Astrocyte (in vitro differentiated cells and primary cell): ENCODE data around the gene ETV3. TPM values are rescaled to one million over a fixed set of nuclear protein-coding genes. Genes with fewer than 3 reads are reported as not detected.
"Not testable (repeated sequence)": the region's sequence is repeated elsewhere in the genome, so short reads cannot be mapped to it uniquely, and the experiment has no call there.

Experiments
- DNase-seq: peaks from one replicate; pipeline ENCODE4 v3.0.0-alpha.2; 2010; ENCODE audit warnings: low read depth
- FAIRE-seq: peaks from 2 replicates; lab custom pipeline; 2011; peaks lifted over from hg19 to GRCh38; lab: Jason Lieb, UNC
- H2AFZ ChIP-seq: 2 replicates; pipeline ENCODE4 v1.6.0; 2012; ENCODE audit warnings: low read depth, low read length, inconsistent platforms
- H3K27ac ChIP-seq: 2 replicates; pipeline ENCODE4 v1.5.1; 2011; ENCODE audit warnings: low read depth, low read length, inconsistent platforms
- H3K27me3 ChIP-seq: 2 replicates; pipeline ENCODE4 v1.6.0; 2011; ENCODE audit warnings: low read length, inconsistent platforms; ENCODE audit not compliant: insufficient read depth
- H3K36me3 ChIP-seq: 2 replicates; pipeline ENCODE4 v1.5.1; 2011; ENCODE audit warnings: low read length, inconsistent platforms; ENCODE audit not compliant: insufficient read depth
- H3K4me1 ChIP-seq: 2 replicates; pipeline ENCODE4 v1.5.1; 2011; ENCODE audit warnings: low read length, inconsistent platforms; ENCODE audit not compliant: insufficient read depth
- H3K4me2 ChIP-seq: 2 replicates; pipeline ENCODE4 v1.6.0; 2012; ENCODE audit warnings: low read length, inconsistent platforms
- H3K4me3 ChIP-seq: 2 replicates; pipeline ENCODE4 v1.5.1; 2011; ENCODE audit warnings: low read depth, mild to moderate bottlenecking, low read length, inconsistent platforms; ENCODE audit not compliant: insufficient read depth
- H3K79me2 ChIP-seq: 2 replicates; pipeline ENCODE4 v1.6.0; 2012; ENCODE audit warnings: mild to moderate bottlenecking, low read length, inconsistent platforms; ENCODE audit not compliant: insufficient read depth
- H3K9ac ChIP-seq: 2 replicates; pipeline ENCODE4 v1.6.0; 2012; ENCODE audit warnings: mild to moderate bottlenecking, low read length, inconsistent platforms
- H3K9me3 ChIP-seq: 2 replicates; pipeline ENCODE4 v1.5.1; 2012; ENCODE audit warnings: low read depth, mild to moderate bottlenecking, low read length, inconsistent platforms; ENCODE audit not compliant: insufficient read depth
- H4K20me1 ChIP-seq: 2 replicates; pipeline ENCODE4 v1.6.0; 2012; ENCODE audit warnings: low read length, inconsistent platforms; ENCODE audit not compliant: insufficient read depth
- H3K27ac Mint-ChIP-seq: one replicate; pipeline ENCODE4 v1.8.0; 2021; ENCODE audit warnings: mild to moderate bottlenecking, mixed read lengths; ENCODE audit not compliant: unreplicated experiment
- H3K27me3 Mint-ChIP-seq: one replicate; pipeline ENCODE4 v1.8.0; 2021; ENCODE audit warnings: low read depth, mixed read lengths; ENCODE audit not compliant: unreplicated experiment
- H3K36me3 Mint-ChIP-seq: one replicate; pipeline ENCODE4 v1.8.0; 2021; ENCODE audit warnings: low read depth, mixed read lengths; ENCODE audit not compliant: unreplicated experiment
- H3K4me1 Mint-ChIP-seq: one replicate; pipeline ENCODE4 v1.8.0; 2021; ENCODE audit warnings: low read depth, mixed read lengths; ENCODE audit not compliant: unreplicated experiment
- H3K4me3 Mint-ChIP-seq: one replicate; pipeline ENCODE4 v1.8.0; 2021; ENCODE audit warnings: mild to moderate bottlenecking, moderate library complexity, mixed read lengths; ENCODE audit not compliant: unreplicated experiment
- H3K9me3 Mint-ChIP-seq: one replicate; pipeline ENCODE4 v1.8.0; 2021; ENCODE audit warnings: mild to moderate bottlenecking, mixed read lengths; ENCODE audit not compliant: unreplicated experiment
- CTCF ChIP-seq: IDR thresholded peaks from 2 replicates; pipeline ENCODE4 v1.5.1; 2011; ENCODE audit warnings: low read depth, mild to moderate bottlenecking, inconsistent platforms, low read length, moderate library complexity; ENCODE audit not compliant: insufficient read depth
- EZH2 ChIP-seq: IDR thresholded peaks from 2 replicates; pipeline ENCODE4 v1.6.1; 2012; ENCODE audit warnings: mild to moderate bottlenecking, low read length, inconsistent platforms; ENCODE audit not compliant: insufficient read depth
- total RNA-seq: library from RNA; stranded (reverse); gene quantifications from 2 replicates; pipeline ENCODE4 v1.2.1, GENCODE V29; 2021

Gene ETV3
- total RNA-seq, 1 donor from 2014 or later: 37.5 TPM

GRCh38 chr1:157176591-157177121 is 38.5 kb upstream of the ETV3 start:
- H3K4me2 ChIP-seq: no peak overlapping the region
- no peaks in the 10 kb centered on the region for H3K4me1 Mint-ChIP-seq
- no peaks in the 10 kb centered on the region for H3K36me3 ChIP-seq
- no peaks in the 10 kb centered on the region for H3K79me2 ChIP-seq
- H3K9me3 Mint-ChIP-seq: no peaks in the 10 kb centered on the region
- H3K9ac ChIP-seq: no peak overlapping the region
- peaks cover 13% of the 10 kb centered on the region for H3K27me3 ChIP-seq
- H3K4me3 ChIP-seq: no peak overlapping the region
- no peak overlapping the region for H3K27ac Mint-ChIP-seq
- no peaks in the 10 kb centered on the region for H3K36me3 Mint-ChIP-seq
- no peaks in the 10 kb centered on the region for H3K4me1 ChIP-seq
- H2AFZ ChIP-seq: no peak overlapping the region
- H4K20me1 ChIP-seq: no peaks in the 10 kb centered on the region
- DNase-seq: no peak
- H3K27me3 Mint-ChIP-seq: peaks cover 48% of the 10 kb centered on the region
- no peak for TF ChIP-seq EZH2
- no peak for TF ChIP-seq CTCF
- no peaks in the 10 kb centered on the region for H3K9me3 ChIP-seq
- no peak overlapping the region for H3K27ac ChIP-seq
- no peak for FAIRE-seq
- no peak overlapping the region for H3K4me3 Mint-ChIP-seq

- H3K4me1 Mint-ChIP-seq: no peaks in the 10 kb centered on the region
- Histone ChIP-seq H3K36me3 (no peaks in the 10 kb centered on the region), H2AFZ (no peak overlapping the region), H3K4me1 (no peaks in the 10 kb centered on the region), H3K27me3 (peaks cover 13% of the 10 kb centered on the region), H3K4me2 (no peak overlapping the region), H3K9me3 (no peaks in the 10 kb centered on the region), H3K4me3 (no peak overlapping the region), H4K20me1 (no peaks in the 10 kb centered on the region), H3K27ac (no peak overlapping the region), H3K79me2 (no peaks in the 10 kb centered on the region), H3K9ac (no peak overlapping the region)
- H3K9me3 Mint-ChIP-seq: no peaks in the 10 kb centered on the region
- DNase-seq: no peak
- no peak overlapping the region for H3K4me3 Mint-ChIP-seq
- H3K27me3 Mint-ChIP-seq: peaks cover 48% of the 10 kb centered on the region
- TF ChIP-seq CTCF (no peak), EZH2 (no peak)
- no peak for FAIRE-seq
- no peaks in the 10 kb centered on the region for H3K36me3 Mint-ChIP-seq
- no peak overlapping the region for H3K27ac Mint-ChIP-seq
Measured at GRCh38 chr1:157176016-157176415, 37.8 kb upstream of the ETV3 start.

- Histone ChIP-seq H3K4me2 (no peak overlapping the region), H3K4me3 (no peak overlapping the region), H3K9ac (no peak overlapping the region), H2AFZ (no peak overlapping the region), H4K20me1 (no peaks in the 10 kb centered on the region), H3K27me3 (peaks cover 18% of the 10 kb centered on the region), H3K36me3 (no peaks in the 10 kb centered on the region), H3K4me1 (no peaks in the 10 kb centered on the region), H3K79me2 (no peaks in the 10 kb centered on the region), H3K9me3 (no peaks in the 10 kb centered on the region), H3K27ac (no peak overlapping the region)
- Mint-ChIP-seq H3K27me3 (peaks cover 40% of the 10 kb centered on the region), H3K36me3 (no peaks in the 10 kb centered on the region), H3K4me1 (no peaks in the 10 kb centered on the region), H3K4me3 (no peak overlapping the region), H3K27ac (no peak overlapping the region), H3K9me3 (no peaks in the 10 kb centered on the region)
- FAIRE-seq (no peak), DNase-seq (no peak)
- TF ChIP-seq CTCF (no peak), EZH2 (no peak)
Measured at GRCh38 chr1:157173900-157174410, 35.8 kb upstream of the ETV3 start.

- not testable (repeated sequence) for FAIRE-seq, DNase-seq, H3K9me3 Mint-ChIP-seq, H4K20me1 ChIP-seq, H3K36me3 Mint-ChIP-seq, H3K4me2 ChIP-seq, H3K9me3 ChIP-seq, H3K9ac ChIP-seq, H3K4me3 ChIP-seq, H3K4me3 Mint-ChIP-seq, H3K27ac ChIP-seq, H3K36me3 ChIP-seq, H3K27ac Mint-ChIP-seq, H3K4me1 Mint-ChIP-seq, H3K79me2 ChIP-seq, H3K4me1 ChIP-seq, H2AFZ ChIP-seq
- peaks cover 43% of the 10 kb centered on the region for H3K27me3 Mint-ChIP-seq
- peaks cover 18% of the 10 kb centered on the region for H3K27me3 ChIP-seq
Measured at GRCh38 chr1:157173241-157173640, 35.0 kb upstream of the ETV3 start.
